GM19463 (cell line): ENCODE results near the gene SCAMP4.

ENCODE experiments used
- ATAC-seq: cut with Tn5 transposase; IDR thresholded peaks from one replicate; pipeline ENCODE4 v1.9.1; 2021; ENCODE audit warnings: mild to moderate bottlenecking, moderate library complexity; ENCODE audit not compliant: unreplicated experiment

Gene SCAMP4

DNA sequence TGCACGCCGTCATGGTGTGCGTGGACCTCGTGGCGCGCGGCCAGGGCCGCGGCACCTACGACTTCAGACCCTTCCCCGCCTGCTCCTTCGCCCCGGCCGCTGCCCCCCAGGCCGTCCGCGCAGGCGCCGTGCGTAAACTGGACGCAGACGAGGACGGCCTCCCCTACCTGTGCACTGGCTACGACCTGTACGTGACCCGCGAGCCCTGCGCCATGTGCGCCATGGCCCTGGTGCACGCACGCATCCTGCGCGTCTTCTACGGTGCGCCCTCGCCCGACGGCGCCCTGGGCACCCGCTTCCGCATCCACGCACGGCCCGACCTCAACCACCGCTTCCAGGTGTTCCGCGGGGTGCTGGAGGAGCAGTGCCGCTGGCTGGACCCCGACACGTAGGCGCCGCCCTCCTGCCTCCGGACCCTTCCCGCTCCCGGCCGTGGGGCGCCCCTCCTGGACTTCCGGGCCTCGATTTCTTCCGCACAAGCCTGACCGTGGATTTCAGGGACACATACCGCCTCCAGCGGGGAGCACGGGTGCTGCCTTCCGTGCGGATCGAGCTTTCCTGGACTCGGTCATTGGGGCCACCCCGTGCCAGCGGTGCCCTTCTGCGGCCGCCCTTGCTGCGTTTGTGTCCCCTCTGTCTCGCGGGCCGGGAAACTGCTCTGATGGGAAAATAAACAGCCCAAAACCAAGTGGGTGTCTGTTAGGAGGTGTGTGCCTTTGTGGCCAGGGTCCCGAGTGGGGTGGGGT lies 7.7 kb downstream of the SCAMP4 start:
- no peak for ATAC-seq

GRCh38 chr19:1913781-1914577 lies 8.8 kb downstream of the SCAMP4 start:
- no peak for ATAC-seq

DNA sequence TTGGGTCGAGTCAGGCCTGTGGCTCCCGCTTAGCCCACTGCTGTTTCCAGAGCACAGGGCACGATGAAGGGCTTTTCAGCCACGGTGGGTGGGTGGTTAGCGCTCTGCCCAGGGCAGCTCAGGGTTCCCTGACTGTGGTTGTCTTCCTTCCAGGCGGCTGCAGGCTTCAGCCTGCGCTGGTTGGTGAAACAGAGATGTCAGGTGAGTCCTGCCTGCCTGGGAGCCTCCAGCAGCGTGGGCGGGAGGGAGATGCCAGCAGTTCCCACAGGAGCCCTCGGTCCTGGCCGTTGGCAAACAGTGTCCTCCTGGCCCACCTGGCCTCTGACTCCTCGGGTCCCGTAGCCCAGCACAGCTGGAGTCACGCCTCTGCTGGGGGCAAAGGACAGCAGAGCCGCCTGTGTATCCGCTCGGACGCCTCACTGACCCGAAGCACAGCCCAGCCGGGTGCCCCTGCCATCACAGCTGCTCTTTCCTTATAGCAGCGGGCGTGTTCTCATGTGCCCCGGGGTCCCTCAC lies 9.7 kb downstream of the SCAMP4 start:
- ATAC-seq = no peak

DNA sequence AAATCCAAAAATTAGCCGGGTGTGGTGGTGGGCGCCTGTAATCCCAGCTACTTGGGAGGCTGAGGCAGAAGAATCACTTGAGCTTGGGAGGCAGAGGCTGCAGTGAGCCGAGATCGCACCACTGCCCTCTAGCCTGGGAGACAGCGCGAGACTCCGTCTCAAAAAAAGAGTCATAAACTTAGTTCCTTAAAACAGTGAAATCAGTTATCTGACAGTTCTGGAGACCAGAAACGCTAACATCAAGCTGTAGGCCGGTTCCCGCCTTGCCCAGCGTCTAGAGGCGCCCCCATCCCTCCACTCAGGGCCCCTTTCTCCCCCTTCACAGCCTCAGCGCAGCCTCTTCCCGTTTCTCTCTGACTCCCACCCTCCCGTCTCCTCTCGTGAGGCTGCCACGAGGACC lies 11.9 kb downstream of the SCAMP4 start:
- no peak for ATAC-seq

DNA sequence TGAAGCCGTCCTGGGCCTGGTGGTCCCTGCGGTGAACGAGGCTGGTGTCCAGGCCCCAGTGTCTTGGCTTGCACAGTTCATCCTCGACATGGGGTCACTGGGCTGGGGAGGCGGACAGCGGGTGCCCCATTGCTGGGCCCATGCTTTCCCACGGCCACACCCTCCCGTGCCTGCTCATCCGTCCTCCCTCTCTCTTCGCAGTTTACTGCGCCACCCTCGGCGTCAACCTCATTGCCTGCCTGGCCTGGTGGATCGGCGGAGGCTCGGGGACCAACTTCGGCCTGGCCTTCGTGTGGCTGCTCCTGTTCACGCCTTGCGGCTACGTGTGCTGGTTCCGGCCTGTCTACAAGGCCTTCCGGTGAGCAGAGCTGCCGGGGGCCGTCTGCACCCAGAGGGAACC lies 12.7 kb downstream of the SCAMP4 start:
- no peak for ATAC-seq

- ATAC-seq = no peak
These were observed 13.8 kb downstream of the SCAMP4 start for GRCh38 chr19:1918975-1919374.

- ATAC-seq = no peak
These were observed 15.4 kb downstream of the SCAMP4 start for GRCh38 chr19:1920644-1921043.

- no peak for ATAC-seq
These were observed 16.1 kb downstream of the SCAMP4 start for GRCh38 chr19:1921326-1921725.

- no peak for ATAC-seq
These were observed 16.6 kb downstream of the SCAMP4 start for GRCh38 chr19:1921825-1922224.

- no peak for ATAC-seq
These were observed 17.6 kb downstream of the SCAMP4 start for GRCh38 chr19:1922803-1923202.

DNA sequence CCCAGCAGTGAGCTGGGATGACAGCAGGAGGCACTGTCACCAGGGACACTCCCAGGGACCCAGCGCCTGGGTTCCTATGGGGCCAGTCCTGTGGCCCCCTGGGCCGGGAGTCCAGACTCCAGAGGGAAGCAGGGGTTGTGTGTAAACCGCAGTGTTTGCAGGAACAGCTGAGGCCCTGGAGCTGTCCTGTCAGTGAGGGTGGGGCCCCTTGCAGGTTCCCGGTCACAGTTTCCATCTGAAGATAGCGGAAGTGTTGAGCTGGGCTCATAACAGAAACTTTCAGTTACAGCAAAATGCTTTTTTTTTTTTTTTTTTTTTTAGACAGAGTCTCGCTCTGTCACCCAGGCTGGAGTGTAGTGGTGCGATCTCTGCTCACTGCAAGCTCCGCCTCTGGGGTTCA lies 18.1 kb downstream of the SCAMP4 start:
- no peak for ATAC-seq

- no peak for ATAC-seq
These were observed 19.2 kb downstream of the SCAMP4 start for GRCh38 chr19:1924320-1924961.

- ATAC-seq = no peak
These were observed 20.3 kb downstream of the SCAMP4 start for GRCh38 chr19:1925544-1925943.

GRCh38 chr19:1929021-1929742 lies 24.0 kb downstream of the SCAMP4 start:
- no peak for ATAC-seq

DNA sequence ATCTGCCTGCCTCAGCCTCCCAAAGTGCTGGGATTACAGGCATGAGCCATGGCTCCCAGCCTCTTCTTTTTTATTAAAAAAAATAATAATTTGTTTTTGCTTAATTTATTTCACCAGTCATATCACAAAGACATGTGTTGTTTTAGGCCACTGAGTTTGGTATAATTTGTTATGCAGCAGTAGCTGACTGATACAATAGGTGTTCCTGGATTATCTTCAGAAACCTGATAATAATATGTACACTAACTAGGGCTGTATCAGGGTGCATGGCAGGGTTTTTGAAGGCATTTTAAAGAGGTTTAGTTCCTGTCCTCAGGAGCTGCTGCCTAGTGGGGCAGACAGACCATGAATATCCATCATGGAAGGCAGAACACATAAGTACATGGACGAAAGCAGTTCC lies 26.2 kb downstream of the SCAMP4 start:
- ATAC-seq = no peak

GRCh38 chr19:1932395-1932794 lies 27.2 kb downstream of the SCAMP4 start:
- no peak for ATAC-seq

GRCh38 chr19:1933244-1933643 lies 28.0 kb downstream of the SCAMP4 start:
- no peak for ATAC-seq

- no peak for ATAC-seq
These were observed 28.7 kb downstream of the SCAMP4 start for GRCh38 chr19:1933942-1934341.

DNA sequence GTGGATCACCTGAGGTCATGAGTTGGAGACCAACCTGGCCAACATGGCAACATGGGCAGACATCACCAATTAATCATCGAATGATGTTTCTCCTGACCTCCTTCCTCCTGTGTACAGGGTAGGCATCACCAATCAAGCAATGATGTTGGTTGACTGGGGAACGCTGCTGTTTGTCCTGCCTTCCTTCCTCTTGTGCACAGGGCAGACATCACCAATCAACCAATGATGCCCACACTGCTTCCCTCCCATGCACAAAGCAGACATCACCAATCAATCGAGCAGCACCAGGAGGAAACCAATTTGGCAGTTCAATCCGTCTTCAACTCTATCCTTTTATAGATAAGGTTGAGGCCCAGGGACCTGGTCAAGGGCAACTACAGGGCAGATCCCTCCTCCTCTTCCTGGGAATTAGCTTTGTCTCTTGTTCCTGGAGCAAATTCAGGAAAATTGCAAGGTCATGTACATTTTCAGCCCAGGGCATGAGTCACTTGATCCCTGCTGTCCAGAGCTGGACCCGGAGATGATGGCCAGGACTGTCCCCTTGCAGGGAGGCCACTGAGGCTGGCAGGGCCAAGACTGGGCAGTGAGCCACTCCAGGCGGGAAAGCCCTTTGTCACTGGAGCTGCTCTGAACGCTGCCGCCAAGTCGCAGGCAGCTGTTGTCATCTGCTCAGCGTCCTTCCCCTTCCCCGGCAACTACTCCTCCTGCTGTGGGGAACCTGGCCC lies 30.4 kb downstream of the SCAMP4 start:
- ATAC-seq = no peak

GRCh38 chr19:1936430-1936829 lies 31.2 kb downstream of the SCAMP4 start:
- no peak for ATAC-seq
